ENCODE measurements around the gene PSAP. TPM values are rescaled to one million over a fixed set of nuclear protein-coding genes. Genes with fewer than 3 reads are reported as not detected.

PSAP gene
- total RNA-seq, 4 donors from 2014 or later: 280 to 623 (median 490) TPM

DNA sequence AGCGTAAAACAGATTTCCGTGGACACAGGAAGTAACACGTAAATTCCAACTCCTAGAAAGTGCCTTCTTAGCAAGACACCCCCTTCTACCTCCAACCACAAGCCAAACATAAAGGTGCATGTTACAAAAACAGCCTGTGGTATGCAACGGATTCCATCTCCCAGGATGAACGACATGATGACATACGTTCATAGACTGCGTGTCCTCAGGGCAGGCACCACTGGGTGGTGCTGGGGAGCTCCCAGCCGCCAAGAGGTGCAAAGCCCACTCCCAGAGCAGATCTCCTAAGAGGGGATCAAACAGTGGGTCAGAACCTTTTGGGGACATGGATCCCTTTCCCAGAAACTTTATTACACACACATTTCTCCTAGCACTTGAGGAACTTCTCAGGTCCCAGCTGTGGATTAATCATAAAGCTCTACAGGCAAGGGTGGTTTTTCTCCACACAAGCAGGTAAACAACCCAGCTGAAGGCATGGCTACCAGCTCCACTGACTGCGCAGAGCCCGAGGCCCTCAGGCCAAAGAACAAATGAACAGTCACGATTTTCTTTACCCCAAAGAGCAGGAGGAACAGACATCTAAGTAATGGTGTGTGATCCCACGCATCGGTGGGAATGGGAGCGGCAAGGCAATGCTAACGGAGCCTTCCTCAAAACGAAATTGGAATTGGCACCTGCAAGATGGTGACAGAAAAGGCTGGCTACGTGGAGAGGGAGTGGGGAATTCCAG lies 13.8 kb downstream of the PSAP start:
- DNase-seq: no peak
- peaks cover 17 to 97% (median 56%) of the 10 kb centered on the region in 3 donors for H3K4me1 ChIP-seq

DNA sequence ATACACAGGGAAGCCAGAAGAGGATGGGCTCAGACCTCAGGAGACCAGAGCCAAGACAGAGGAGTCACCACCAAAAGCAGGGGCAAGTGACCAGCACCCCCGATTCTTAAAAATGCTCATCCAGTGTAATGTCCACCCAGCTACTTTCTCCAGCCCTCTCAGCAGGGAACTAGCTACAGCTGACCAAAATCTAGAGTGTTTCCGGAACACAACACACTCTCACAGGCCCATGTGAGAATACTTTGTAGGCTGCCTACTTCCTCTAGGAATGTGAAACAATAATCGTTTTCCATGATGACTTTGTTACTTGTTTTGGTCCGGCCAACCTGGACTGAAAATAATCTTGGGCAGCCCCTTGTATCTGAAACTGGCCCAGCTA lies 14.5 kb downstream of the PSAP start:
- intact Hi-C loops (cut with DNase I): loop anchor here (10.0 kb wide), 1 partner anchor 58 kb away; no protein-coding TSS in a partner anchor
- Histone ChIP-seq H3K27ac (peak overlapping the region; percentile 37 to 77 (median 69)), H3K36me3 (peaks cover 7 to 34% (median 9%) of the 10 kb centered on the region in 3 donors), H3K4me1 (peaks cover 17 to 97% (median 58%) of the 10 kb centered on the region in 3 donors), H3K27me3 (no peaks in the 10 kb centered on the region), H3K4me3 (no peak overlapping the region), H3K9me3 (no peaks in the 10 kb centered on the region)
- TF ChIP-seq CTCF (IDR thresholded peaks at IDR 0.05): no peak
- no peak for TF ChIP-seq POLR2A (IDR thresholded peaks at IDR 0.05)
- 51 to 58% methylated on average over 4 of the region's 4 CpGs for WGBS, 2 donors
- DNase-seq: no peak

More for the DNA sequence above, 13.8 kb downstream of the PSAP start:
- Histone ChIP-seq H3K9me3 (no peaks in the 10 kb centered on the region), H3K36me3 (peaks cover under 1 to 27% (median 3%) of the 10 kb centered on the region in 3 donors), H3K27ac (peak overlapping the region; percentile 37 to 77 (median 69)), H3K4me3 (no peak overlapping the region), H3K27me3 (no peaks in the 10 kb centered on the region)
- intact Hi-C loops (cut with DNase I): loop anchor here (10.0 kb wide), 1 partner anchor 58 kb away; no protein-coding TSS in a partner anchor
- 56 to 71% methylated on average over 13 to 17 of the region's 17 CpGs for WGBS, 2 donors
- TF ChIP-seq POLR2A (IDR thresholded peaks at IDR 0.05) (no peak), CTCF (IDR thresholded peaks at IDR 0.05) (peak in 2 of 6 experiments; percentile 9 to 23)

GRCh38 chr10:71835671-71836595 lies 15.1 kb downstream of the PSAP start:
- WGBS, 2 donors: 69 to 73% methylated on average over 8 to 9 of the region's 11 CpGs
- DNase-seq: peak; percentile 32
- Histone ChIP-seq H3K4me1 (peaks cover 17 to 97% (median 58%) of the 10 kb centered on the region in 3 donors), H3K36me3 (peaks cover 13 to 40% (median 15%) of the 10 kb centered on the region in 3 donors), H3K27ac (peak overlapping the region; percentile 37 to 77 (median 69)), H3K4me3 (no peak overlapping the region), H3K27me3 (no peaks in the 10 kb centered on the region), H3K9me3 (no peaks in the 10 kb centered on the region)
- TF ChIP-seq POLR2A (IDR thresholded peaks at IDR 0.05): no peak
- no peak for TF ChIP-seq CTCF (IDR thresholded peaks at IDR 0.05)
- intact Hi-C loops (cut with DNase I): loop anchor here (10.0 kb wide), 1 partner anchor 59 kb away; no protein-coding TSS in a partner anchor

- intact Hi-C loops (cut with DNase I): loop anchor here (10.0 kb wide), 1 partner anchor 60 kb away; no protein-coding TSS in a partner anchor
- TF ChIP-seq POLR2A (IDR thresholded peaks at IDR 0.05): no peak
- no peak for TF ChIP-seq CTCF (IDR thresholded peaks at IDR 0.05)
- WGBS, 2 donors: 90 to 96% methylated on average over 9 to 10 of the region's 14 CpGs
- no peaks in the 10 kb centered on the region for H3K9me3 ChIP-seq
- peaks cover 17 to 87% (median 46%) of the 10 kb centered on the region in 3 donors for H3K4me1 ChIP-seq
- no peak for DNase-seq
- peaks cover 17 to 56% (median 20%) of the 10 kb centered on the region in 3 donors for H3K36me3 ChIP-seq
- no peaks in the 10 kb centered on the region for H3K27me3 ChIP-seq
- no peak overlapping the region for H3K27ac ChIP-seq
- no peak overlapping the region for H3K4me3 ChIP-seq
Observed at GRCh38 chr10:71834343-71834674, 16.7 kb downstream of the PSAP start.

Data from esophagus squamous epithelium (tissue), 5 donors.